ENCODE results near the gene SCT.

Gene SCT

GRCh38 chr11:577611-577894 is 49.4 kb downstream of the SCT start:
- Histone ChIP-seq H3K4me2 (ENCODE audit: low read length) (peak overlapping the region; percentile 78), H3K27ac (no peak overlapping the region)

GRCh38 chr11:576811-577610 is 50.0 kb downstream of the SCT start:
- no peak overlapping the region for H3K27ac ChIP-seq
- H3K4me1 ChIP-seq: peaks cover 5% of the 10 kb centered on the region

More at GRCh38 chr11:577611-577894, 49.4 kb downstream of the SCT start:
- H3K9ac ChIP-seq: no peak overlapping the region
- H3K79me2 ChIP-seq: peaks cover 37% of the 10 kb centered on the region
- peaks cover 5% of the 10 kb centered on the region for H3K4me1 ChIP-seq
- no peaks in the 10 kb centered on the region for H3K27me3 ChIP-seq (ENCODE audit: control insufficient read depth, insufficient read depth, low read length)
- H2AFZ ChIP-seq: no peak overlapping the region
- peak overlapping the region; percentile 68 for H3K4me3 ChIP-seq (ENCODE audit: low read depth, low read length)
- no peaks in the 10 kb centered on the region for H3K36me3 ChIP-seq (ENCODE audit: control insufficient read depth, insufficient read depth, low read length)
- no peak for TF ChIP-seq CTCF (IDR thresholded peaks at IDR 0.05)
- H3K9me3 ChIP-seq (ENCODE audit: control insufficient read depth, low read length): no peaks in the 10 kb centered on the region

More at GRCh38 chr11:576811-577610, 50.0 kb downstream of the SCT start:
- H3K4me2 ChIP-seq (ENCODE audit: low read length): peak overlapping the region; percentile 78
- peak overlapping the region; percentile 68 for H3K4me3 ChIP-seq (ENCODE audit: low read depth, low read length)
- H3K36me3 ChIP-seq (ENCODE audit: control insufficient read depth, insufficient read depth, low read length): no peaks in the 10 kb centered on the region
- TF ChIP-seq CTCF (IDR thresholded peaks at IDR 0.05): no peak
- H3K79me2 ChIP-seq: peaks cover 34% of the 10 kb centered on the region
- no peaks in the 10 kb centered on the region for H3K9me3 ChIP-seq (ENCODE audit: control insufficient read depth, low read length)
- no peak overlapping the region for H3K9ac ChIP-seq
- no peaks in the 10 kb centered on the region for H3K27me3 ChIP-seq (ENCODE audit: control insufficient read depth, insufficient read depth, low read length)
- no peak overlapping the region for H2AFZ ChIP-seq

Measured in parathyroid adenoma (tissue), 2 donors.